ENCODE results near the gene SFI1. TPM values are rescaled to one million over a fixed set of nuclear protein-coding genes. Genes with fewer than 3 reads are reported as not detected.
"Not testable (repeated sequence)": the region's sequence is repeated elsewhere in the genome, so short reads cannot be mapped to it uniquely, and the experiment has no call there.

The SFI1 gene
- total RNA-seq, 1 experiment from 2014 or later: 53.1 TPM

GRCh38 chr22:31538815-31539214 is 42.5 kb downstream of the SFI1 start:
- no peak for ATAC-seq
- POLR2A ChIA-PET: no interaction called here
- Histone ChIP-seq H3K4me3 (replicated peaks in 1 of 2; ENCODE audit: low read depth in 1 of 2, low read length in 2 of 2) (no peak overlapping the region), H3K9ac (ENCODE audit: low read length) (no peak overlapping the region), H3K9me2 (ENCODE audit: insufficient read depth) (no peaks in the 10 kb centered on the region), H3K79me2 (ENCODE audit: insufficient read depth, low read length) (no peaks in the 10 kb centered on the region), H3K9me3 (ENCODE audit: control insufficient read depth in 1 of 2, insufficient read depth in 1 of 2, low read depth in 1 of 2, low read length in 2 of 2) (no peaks in the 10 kb centered on the region), H4K20me1 (ENCODE audit: insufficient read depth) (no peaks in the 10 kb centered on the region), H3K36me3 (ENCODE audit: control insufficient read depth in 1 of 2, insufficient read depth in 2 of 2, low read length in 2 of 2) (peaks cover 0 to 3% of the 10 kb centered on the region in 2 experiments; a peak in 1 of 4 replicates), H3K4me1 (ENCODE audit: control insufficient read depth in 1 of 2, insufficient read depth in 2 of 2, low read length in 2 of 2) (no peaks in the 10 kb centered on the region), H2AFZ (ENCODE audit: low read depth, low read length, poor library complexity, severe bottlenecking) (no peak overlapping the region), H3K27ac (ENCODE audit: low read depth, low read length) (no peak overlapping the region), H3K4me2 (ENCODE audit: low read length) (no peak overlapping the region), H3K27me3 (ENCODE audit: insufficient read depth, low read length) (no peaks in the 10 kb centered on the region)
- no peak for DNase-seq (ENCODE audit: low read depth, low spot score)
- intact Hi-C loops (cut with micrococcal nuclease): no loop called here
- CTCF ChIA-PET: interaction anchor here (1.9 kb wide), 1 partner anchor 18 kb away, joined by 7 read pairs; no protein-coding TSS in a partner anchor
- BruUV-seq (replicated peaks): no TSS peak
- TF ChIP-seq EZH2phosphoT487 (IDR thresholded peaks at IDR 0.05; ENCODE audit: borderline replicate concordance): no peak
- no peak for TF ChIP-seq TCF7L2 (IDR thresholded peaks at IDR 0.05; ENCODE audit: borderline replicate concordance, extremely low read depth, insufficient read depth, insufficient read length)
- no peak for TF ChIP-seq SP1 (IDR thresholded peaks at IDR 0.05; ENCODE audit: low read depth)
- no peak for TF ChIP-seq POLR2A (IDR thresholded peaks at IDR 0.05; ENCODE audit: borderline replicate concordance, extremely low read depth, insufficient read depth, insufficient read length)
- TF ChIP-seq CTCF (IDR thresholded peaks at IDR 0.05 in 2 of 3, conservative IDR thresholded peaks at IDR 0.05 in 1 of 3; ENCODE audit: borderline replicate concordance in 1 of 3, insufficient read depth in 1 of 3, low read depth in 2 of 3, low read length in 2 of 3): no peak
- no peak for TF ChIP-seq RAD21 (IDR thresholded peaks at IDR 0.05; ENCODE audit: low read depth)
- no peak for TF ChIP-seq FOSL1 (IDR thresholded peaks at IDR 0.05; ENCODE audit: low read depth)
- TF ChIP-seq JUND (IDR thresholded peaks at IDR 0.05): no peak
- TF ChIP-seq ZNF274 (IDR thresholded peaks at IDR 0.05; ENCODE audit: low read depth, low read length): no peak
- TF ChIP-seq SIN3A (IDR thresholded peaks at IDR 0.05; ENCODE audit: low read depth): no peak
- no peak for TF ChIP-seq ELF1 (IDR thresholded peaks at IDR 0.05; ENCODE audit: borderline replicate concordance, low read depth)
- no peak for TF ChIP-seq REST (IDR thresholded peaks at IDR 0.05; ENCODE audit: low read depth)
- no peak for TF ChIP-seq EZH2 (IDR thresholded peaks at IDR 0.05)
- TF ChIP-seq YY1 (IDR thresholded peaks at IDR 0.05; ENCODE audit: extremely low read depth, insufficient replicate concordance, low read depth, low read length): no peak
- TF ChIP-seq SRF (IDR thresholded peaks at IDR 0.05; ENCODE audit: low read depth): no peak
- TF ChIP-seq MAX (IDR thresholded peaks at IDR 0.05): no peak
- TF ChIP-seq ZFX (IDR thresholded peaks at IDR 0.05): no peak
- RAD21 ChIA-PET (ENCODE audit: low non-redundant PET in 1 of 2, low total read pairs in 2 of 2, uncharacterized antibody in 2 of 2, unreplicated experiment in 2 of 2): no interaction called here

GRCh38 chr22:31540166-31540565 is 43.8 kb downstream of the SFI1 start:
- DNase-seq (ENCODE audit: low read depth, low spot score); RAD21 ChIA-PET (ENCODE audit: low non-redundant PET in 1 of 2, low total read pairs in 2 of 2, uncharacterized antibody in 2 of 2, unreplicated experiment in 2 of 2); H3K9me2 ChIP-seq (ENCODE audit: insufficient read depth); H3K4me2 ChIP-seq (ENCODE audit: low read length); H3K4me3 ChIP-seq (replicated peaks in 1 of 2; ENCODE audit: low read depth in 1 of 2, low read length in 2 of 2); H3K27ac ChIP-seq (ENCODE audit: low read depth, low read length); ATAC-seq; H3K36me3 ChIP-seq (ENCODE audit: control insufficient read depth in 1 of 2, insufficient read depth in 2 of 2, low read length in 2 of 2); H4K20me1 ChIP-seq (ENCODE audit: insufficient read depth); H2AFZ ChIP-seq (ENCODE audit: low read depth, low read length, poor library complexity, severe bottlenecking); H3K9ac ChIP-seq (ENCODE audit: low read length); H3K79me2 ChIP-seq (ENCODE audit: insufficient read depth, low read length); H3K4me1 ChIP-seq (ENCODE audit: control insufficient read depth in 1 of 2, insufficient read depth in 2 of 2, low read length in 2 of 2); H3K27me3 ChIP-seq (ENCODE audit: insufficient read depth, low read length); POLR2A ChIA-PET; BruUV-seq (replicated peaks); H3K9me3 ChIP-seq (ENCODE audit: control insufficient read depth in 1 of 2, insufficient read depth in 1 of 2, low read depth in 1 of 2, low read length in 2 of 2); intact Hi-C loops (cut with micrococcal nuclease): not testable (repeated sequence)
- CTCF ChIA-PET: interaction anchor here (1.9 kb wide), 1 partner anchor 17 kb away, joined by 7 read pairs; no protein-coding TSS in a partner anchor

Data from HCT116 (cell line).